Right lobe of liver (tissue), 4 donors: ENCODE results near the gene ENOX1.

Experiments
- POLR2A ChIP-seq: fragments of 450-650 bp; IDR thresholded peaks from one replicate; pipeline ENCODE4 v1.6.1; 2017; ENCODE audit warnings: antibody characterized with exemption, mild to moderate bottlenecking
- TF ChIP-seq, protein P1 (sequence below), 4 donors: fragments of 200-600 bp in 3 of 4; fragments of 450-650 bp in 1 of 4; IDR thresholded peaks; one replicate each; pipeline versions ENCODE4 v1.5.1 to v1.8.0; 2016 to 2022; ENCODE audit warnings: antibody characterized with exemption in 4 of 4, mild to moderate bottlenecking in 2 of 4
- donor health status: DM: no; HTN: no; CAD: no.
- donor health status: DM: no; HTN: no; CAD: no.
- donor health status: DM: no; HTN: yes; CAD: no.

- TF ChIP-seq, protein P1, sequence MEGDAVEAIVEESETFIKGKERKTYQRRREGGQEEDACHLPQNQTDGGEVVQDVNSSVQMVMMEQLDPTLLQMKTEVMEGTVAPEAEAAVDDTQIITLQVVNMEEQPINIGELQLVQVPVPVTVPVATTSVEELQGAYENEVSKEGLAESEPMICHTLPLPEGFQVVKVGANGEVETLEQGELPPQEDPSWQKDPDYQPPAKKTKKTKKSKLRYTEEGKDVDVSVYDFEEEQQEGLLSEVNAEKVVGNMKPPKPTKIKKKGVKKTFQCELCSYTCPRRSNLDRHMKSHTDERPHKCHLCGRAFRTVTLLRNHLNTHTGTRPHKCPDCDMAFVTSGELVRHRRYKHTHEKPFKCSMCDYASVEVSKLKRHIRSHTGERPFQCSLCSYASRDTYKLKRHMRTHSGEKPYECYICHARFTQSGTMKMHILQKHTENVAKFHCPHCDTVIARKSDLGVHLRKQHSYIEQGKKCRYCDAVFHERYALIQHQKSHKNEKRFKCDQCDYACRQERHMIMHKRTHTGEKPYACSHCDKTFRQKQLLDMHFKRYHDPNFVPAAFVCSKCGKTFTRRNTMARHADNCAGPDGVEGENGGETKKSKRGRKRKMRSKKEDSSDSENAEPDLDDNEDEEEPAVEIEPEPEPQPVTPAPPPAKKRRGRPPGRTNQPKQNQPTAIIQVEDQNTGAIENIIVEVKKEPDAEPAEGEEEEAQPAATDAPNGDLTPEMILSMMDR (IDR thresholded peaks at IDR 0.05) = peak; percentile 49 to 76 (median 54)
- TF ChIP-seq POLR2A = no peak
Observed at GRCh38 chr13:43303033-43303729, 483.6 kb downstream of the ENOX1 start.
